Activated naive CD8-positive, alpha-beta T cell treated with anti-CD3 and anti-CD28 coated beads, Interleukin-2, amount 10 ng/mL, durations not matched to agents 7 days and 5 days (primary cell): ENCODE results near the gene PTPRU. TPM values are rescaled to one million over a fixed set of nuclear protein-coding genes. Genes with fewer than 3 reads are reported as not detected.

ENCODE experiments used
- ATAC-seq: fragments of 150-1000 bp; cut with Tn5 transposase; one replicate; pipeline ENCODE4 v1.10.0; 2021; ENCODE audit warnings: low read depth, moderate library complexity
- POLR2A ChIA-PET: fragments of 350-600 bp; sonication (Branson Sonifier 250); formaldehyde crosslinking; loops from one replicate; lab custom pipeline; 2021; ENCODE audit warnings: antibody characterized with exemption; lab: Charles Lee
- DNase-seq: peaks from one replicate; pipeline ENCODE4 v3.0.0; 2021
- H3K27ac Mint-ChIP-seq: one replicate; pipeline ENCODE4 v1.8.0; 2022; ENCODE audit warnings: mild to moderate bottlenecking, mixed read lengths
- H3K27me3 Mint-ChIP-seq: one replicate; pipeline ENCODE4 v1.8.0; 2022; ENCODE audit warnings: mild to moderate bottlenecking, moderate library complexity, mixed read lengths
- H3K36me3 Mint-ChIP-seq: one replicate; pipeline ENCODE4 v1.8.0; 2021; ENCODE audit warnings: mild to moderate bottlenecking, mixed read lengths
- H3K4me1 Mint-ChIP-seq: one replicate; pipeline ENCODE4 v1.8.0; 2021; ENCODE audit warnings: mixed read lengths
- H3K4me3 Mint-ChIP-seq: one replicate; pipeline ENCODE4 v1.8.0; 2022; ENCODE audit warnings: mild to moderate bottlenecking, moderate library complexity, mixed read lengths
- H3K9me3 Mint-ChIP-seq: one replicate; pipeline ENCODE4 v1.8.0; 2021; ENCODE audit warnings: mixed read lengths
- total RNA-seq, 2 experiments: library from RNA; stranded (reverse); gene quantifications; one replicate each; pipeline ENCODE4 v1.2.3, GENCODE V29; 2021

Gene PTPRU
- total RNA-seq, 2 experiments from 2014 or later, result 0.54 to 0.69 TPM

GRCh38 chr1:29363536-29363935, 127.2 kb downstream of the PTPRU start:
- Mint-ChIP-seq H3K4me1 (no peaks in the 10 kb centered on the region), H3K27ac (no peak overlapping the region), H3K27me3 (peaks cover 3% of the 10 kb centered on the region), H3K4me3 (no peak overlapping the region), H3K9me3 (no peaks in the 10 kb centered on the region), H3K36me3 (no peaks in the 10 kb centered on the region)
- ATAC-seq, result no peak
- DNase-seq, result no peak
- POLR2A ChIA-PET, result no interaction called here

GRCh38 chr1:29364101-29364678, 127.9 kb downstream of the PTPRU start:
- Mint-ChIP-seq H3K9me3 (no peaks in the 10 kb centered on the region), H3K27ac (no peak overlapping the region), H3K4me3 (no peak overlapping the region), H3K4me1 (no peaks in the 10 kb centered on the region), H3K27me3 (peaks cover 3% of the 10 kb centered on the region), H3K36me3 (no peaks in the 10 kb centered on the region)
- no peak for ATAC-seq
- POLR2A ChIA-PET, result no interaction called here
- DNase-seq, result no peak

- ATAC-seq (no peak), DNase-seq (no peak)
- POLR2A ChIA-PET, result no interaction called here
- Mint-ChIP-seq H3K9me3 (no peaks in the 10 kb centered on the region), H3K36me3 (no peaks in the 10 kb centered on the region), H3K27ac (no peak overlapping the region), H3K4me1 (no peaks in the 10 kb centered on the region), H3K27me3 (peaks cover 4% of the 10 kb centered on the region), H3K4me3 (no peak overlapping the region)
Measured at GRCh38 chr1:29365906-29366670, 129.8 kb downstream of the PTPRU start.

GRCh38 chr1:29368936-29369932, 132.9 kb downstream of the PTPRU start:
- no peaks in the 10 kb centered on the region for H3K9me3 Mint-ChIP-seq
- DNase-seq (no peak), ATAC-seq (no peak)
- POLR2A ChIA-PET, result no interaction called here
- no peaks in the 10 kb centered on the region for H3K36me3 Mint-ChIP-seq
- H3K4me3 Mint-ChIP-seq, result no peak overlapping the region
- H3K4me1 Mint-ChIP-seq, result no peaks in the 10 kb centered on the region
- H3K27me3 Mint-ChIP-seq, result peaks cover 18% of the 10 kb centered on the region
- no peak overlapping the region for H3K27ac Mint-ChIP-seq

GRCh38 chr1:29370067-29370466, 133.7 kb downstream of the PTPRU start:
- Mint-ChIP-seq H3K4me3 (no peak overlapping the region), H3K36me3 (no peaks in the 10 kb centered on the region), H3K4me1 (no peaks in the 10 kb centered on the region), H3K27ac (no peak overlapping the region), H3K27me3 (peaks cover 18% of the 10 kb centered on the region), H3K9me3 (no peaks in the 10 kb centered on the region)
- ATAC-seq (no peak), DNase-seq (no peak)
- POLR2A ChIA-PET, result no interaction called here

GRCh38 chr1:29371332-29371731, 135.0 kb downstream of the PTPRU start:
- Mint-ChIP-seq H3K27me3 (peaks cover 21% of the 10 kb centered on the region), H3K9me3 (peaks cover 3% of the 10 kb centered on the region)

GRCh38 chr1:29372108-29372507, 135.8 kb downstream of the PTPRU start:
- peaks cover 7% of the 10 kb centered on the region for H3K9me3 Mint-ChIP-seq
- H3K4me1 Mint-ChIP-seq, result no peaks in the 10 kb centered on the region
- DNase-seq (no peak), ATAC-seq (no peak)
- H3K27me3 Mint-ChIP-seq, result peaks cover 21% of the 10 kb centered on the region
- POLR2A ChIA-PET, result no interaction called here
- H3K4me3 Mint-ChIP-seq, result no peak overlapping the region
- no peaks in the 10 kb centered on the region for H3K36me3 Mint-ChIP-seq
- H3K27ac Mint-ChIP-seq, result no peak overlapping the region

More at GRCh38 chr1:29371332-29371731, 135.0 kb downstream of the PTPRU start:
- no peak for ATAC-seq
- POLR2A ChIA-PET, result no interaction called here
- Mint-ChIP-seq H3K36me3 (no peaks in the 10 kb centered on the region), H3K4me1 (no peaks in the 10 kb centered on the region), H3K27ac (no peak overlapping the region), H3K4me3 (no peak overlapping the region)
- no peak for DNase-seq

Other genes with a start within 250 kb of the PTPRU start
- gene TMEM200B, start 112.6 kb upstream of the PTPRU start, total RNA-seq, result not detected
- gene SRSF4, start 54.6 kb upstream of the PTPRU start, total RNA-seq, result 100 to 1,000 TPM; 119 to 129 TPM
- gene MECR, start 5.6 kb upstream of the PTPRU start, total RNA-seq, result 10 to 100 TPM; 17.0 to 17.1 TPM